ENCODE measurements around the gene POLR1H.

- no peak for TF ChIP-seq CTCF (IDR thresholded peaks at IDR 0.05)
- no peak for TF ChIP-seq EP300 (IDR thresholded peaks at IDR 0.05)
These were observed 12.6 kb downstream of the POLR1H start for GRCh38 chr6:30073489-30074235.
